ENCODE results near the gene PLEKHH1.

DNA sequence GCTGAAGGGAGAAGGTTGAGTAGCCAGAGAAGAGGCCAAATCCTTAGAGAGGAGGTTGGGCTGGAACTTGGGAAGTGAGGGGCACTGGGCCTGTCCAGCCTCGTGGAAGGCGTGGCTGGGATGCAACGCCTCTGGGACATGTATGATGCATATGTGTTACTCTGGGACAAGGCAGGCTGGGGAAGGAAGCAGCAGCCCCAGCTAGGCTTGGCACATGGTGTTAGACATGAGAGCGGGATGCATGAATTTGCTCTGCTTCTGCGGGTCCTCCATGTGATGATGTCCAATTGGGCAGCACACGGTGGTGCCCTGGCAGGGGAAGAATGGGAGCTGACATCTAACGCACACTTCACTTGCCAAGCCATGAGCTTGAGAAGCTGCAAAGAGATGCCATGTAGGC is 21.3 kb downstream of the PLEKHH1 start:
- TF ChIP-seq, protein P1, sequence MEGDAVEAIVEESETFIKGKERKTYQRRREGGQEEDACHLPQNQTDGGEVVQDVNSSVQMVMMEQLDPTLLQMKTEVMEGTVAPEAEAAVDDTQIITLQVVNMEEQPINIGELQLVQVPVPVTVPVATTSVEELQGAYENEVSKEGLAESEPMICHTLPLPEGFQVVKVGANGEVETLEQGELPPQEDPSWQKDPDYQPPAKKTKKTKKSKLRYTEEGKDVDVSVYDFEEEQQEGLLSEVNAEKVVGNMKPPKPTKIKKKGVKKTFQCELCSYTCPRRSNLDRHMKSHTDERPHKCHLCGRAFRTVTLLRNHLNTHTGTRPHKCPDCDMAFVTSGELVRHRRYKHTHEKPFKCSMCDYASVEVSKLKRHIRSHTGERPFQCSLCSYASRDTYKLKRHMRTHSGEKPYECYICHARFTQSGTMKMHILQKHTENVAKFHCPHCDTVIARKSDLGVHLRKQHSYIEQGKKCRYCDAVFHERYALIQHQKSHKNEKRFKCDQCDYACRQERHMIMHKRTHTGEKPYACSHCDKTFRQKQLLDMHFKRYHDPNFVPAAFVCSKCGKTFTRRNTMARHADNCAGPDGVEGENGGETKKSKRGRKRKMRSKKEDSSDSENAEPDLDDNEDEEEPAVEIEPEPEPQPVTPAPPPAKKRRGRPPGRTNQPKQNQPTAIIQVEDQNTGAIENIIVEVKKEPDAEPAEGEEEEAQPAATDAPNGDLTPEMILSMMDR (IDR thresholded peaks at IDR 0.05) = no peak
- no peak for TF ChIP-seq POLR2A (IDR thresholded peaks at IDR 0.05)
